ENCODE data around the gene IST1.

GRCh38 chr16:71917900-71918299 lies 22.6 kb downstream of the IST1 start:
- TF ChIP-seq CTCF (IDR thresholded peaks at IDR 0.05) (no peak), ZFX (IDR thresholded peaks at IDR 0.05; ENCODE audit: borderline replicate concordance) (no peak)

All from 22Rv1 (cell line).